GM21723 (cell line): ENCODE results near the gene KCNH2.

ENCODE experiments used
- ATAC-seq: cut with Tn5 transposase; IDR thresholded peaks from one replicate; pipeline ENCODE4 v1.9.1; 2021; ENCODE audit warnings: mild to moderate bottlenecking, moderate library complexity; ENCODE audit not compliant: unreplicated experiment

KCNH2 gene

GRCh38 chr7:150996376-150997074, 18.4 kb upstream of the KCNH2 start:
- ATAC-seq, result no peak

- no peak for ATAC-seq
Measured at GRCh38 chr7:150994838-150995510, 16.9 kb upstream of the KCNH2 start.

GRCh38 chr7:150994141-150994837, 16.2 kb upstream of the KCNH2 start:
- ATAC-seq, result no peak

GRCh38 chr7:150993511-150993910, 15.4 kb upstream of the KCNH2 start:
- no peak for ATAC-seq

- ATAC-seq, result peak; percentile 55
Measured at GRCh38 chr7:150992833-150993302, 14.7 kb upstream of the KCNH2 start.

GRCh38 chr7:150992051-150992640, 14.0 kb upstream of the KCNH2 start:
- ATAC-seq, result no peak

- ATAC-seq, result no peak
Measured at GRCh38 chr7:150990416-150991186, 12.5 kb upstream of the KCNH2 start, which contains the start of gene NOS3. NOS3 (plus strand) TSS chr7:150991017; CDS start chr7:150993804, 2,787 bp downstream.

- ATAC-seq, result no peak
Measured at GRCh38 chr7:150989456-150989855, 11.3 kb upstream of the KCNH2 start.

- ATAC-seq, result no peak
Measured at GRCh38 chr7:150988230-150989226, 10.4 kb upstream of the KCNH2 start.

- ATAC-seq, result no peak
Measured at GRCh38 chr7:150986556-150986955, 8.4 kb upstream of the KCNH2 start.

GRCh38 chr7:150986099-150986512, 8.0 kb upstream of the KCNH2 start:
- ATAC-seq, result no peak

- no peak for ATAC-seq
Measured at GRCh38 chr7:150983893-150984368, 5.8 kb upstream of the KCNH2 start.

GRCh38 chr7:150982351-150982750, 4.2 kb upstream of the KCNH2 start:
- ATAC-seq, result no peak

- no peak for ATAC-seq
Measured at GRCh38 chr7:150981644-150982043, 3.5 kb upstream of the KCNH2 start.

GRCh38 chr7:150980663-150981062, 2.5 kb upstream of the KCNH2 start:
- ATAC-seq, result no peak

GRCh38 chr7:150979713-150980390, 1.7 kb upstream of the KCNH2 start:
- no peak for ATAC-seq

- ATAC-seq, result no peak
Measured at GRCh38 chr7:150977382-150978125, 567 bp downstream of the KCNH2 start.
